Skeletal muscle tissue (tissue), 5 donors: ENCODE results near the gene FAM120B. TPM values are rescaled to one million over a fixed set of nuclear protein-coding genes. Genes with fewer than 3 reads are reported as not detected.

Source experiments
- H3K27ac ChIP-seq: one replicate; pipeline ENCODE4 v1.7.0; 2013; ENCODE audit warnings: mild to moderate bottlenecking, low read depth, low read length, inconsistent platforms
- H3K27me3 ChIP-seq, 3 donors: one replicate each; pipeline ENCODE4 v1.7.0; 2013; ENCODE audit warnings: low read length in 3 of 3; ENCODE audit not compliant: control insufficient read depth in 3 of 3, insufficient read depth in 3 of 3
- H3K36me3 ChIP-seq, 3 donors: one replicate each; pipeline ENCODE4 v1.7.0; 2013; ENCODE audit warnings: low read length in 3 of 3; ENCODE audit not compliant: control insufficient read depth in 3 of 3, insufficient read depth in 3 of 3
- H3K4me1 ChIP-seq, 3 donors: one replicate each; pipeline ENCODE4 v1.7.0; 2013; ENCODE audit warnings: low read length in 3 of 3, mild to moderate bottlenecking in 3 of 3; ENCODE audit not compliant: control insufficient read depth in 3 of 3, insufficient read depth in 3 of 3
- H3K4me3 ChIP-seq, 3 donors: one replicate each; pipeline ENCODE4 v1.7.0; 2013; ENCODE audit warnings: low read length in 3 of 3
- H3K9ac ChIP-seq, 3 donors: one replicate each; pipeline ENCODE4 v1.7.0; 2013; ENCODE audit warnings: low read length in 3 of 3, mild to moderate bottlenecking in 3 of 3, moderate library complexity in 2 of 3, low read depth in 1 of 3
- H3K9me3 ChIP-seq, 3 donors: one replicate each; pipeline ENCODE4 v1.7.0; 2013; ENCODE audit warnings: low read length in 3 of 3; ENCODE audit not compliant: control insufficient read depth in 3 of 3
- small RNA-seq: library from RNA; depleted of rRNA; stranded (forward); fragments of <200 nt; gene quantifications from one replicate; pipeline ENCODE3, GENCODE V24; 2014
- total RNA-seq: library from RNA; depleted of rRNA; stranded (reverse); fragments of >200 nt; gene quantifications from one replicate; pipeline ENCODE4 v1.2.3, GENCODE V29; 2014
- donor health status: Osteomylitis.

Gene FAM120B
- total RNA-seq, 1 donor from 2014 or later, result 33.9 TPM

DNA sequence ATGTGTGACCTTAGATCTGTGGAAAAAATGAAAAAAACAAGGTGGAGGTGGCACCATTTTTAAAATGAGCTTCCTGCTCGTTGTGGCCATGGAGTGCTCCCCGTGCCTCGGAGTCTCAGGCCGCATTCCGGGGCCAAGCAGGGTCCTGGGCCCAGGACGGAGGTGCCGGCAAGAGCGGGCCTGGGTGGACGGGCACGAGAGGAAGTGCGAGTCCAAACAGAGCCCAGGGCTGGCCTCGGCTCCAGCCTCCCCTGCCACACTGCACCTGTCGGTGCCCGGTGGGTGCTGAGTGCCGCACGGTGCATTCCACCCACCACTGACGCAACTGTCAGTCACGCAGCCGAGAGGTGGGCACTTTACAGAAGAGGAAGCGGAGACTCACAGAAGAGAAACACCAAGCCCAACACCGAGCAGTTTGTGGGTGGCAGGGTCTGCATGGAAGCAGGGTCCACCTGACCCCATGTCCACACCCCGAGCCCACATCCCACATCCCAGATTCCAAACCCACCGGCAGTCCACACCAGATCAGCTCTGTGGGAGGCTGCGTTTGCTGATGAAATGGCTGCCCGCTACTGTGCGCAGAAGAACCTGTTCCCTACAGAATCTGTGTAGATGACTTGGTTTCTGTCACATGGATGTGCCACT lies 148.9 kb downstream of the FAM120B start:
- H3K36me3 ChIP-seq, result no peaks in the 10 kb centered on the region
- H3K9me3 ChIP-seq, result no peaks in the 10 kb centered on the region
- no peak overlapping the region for H3K4me3 ChIP-seq
- peaks cover 0 to 3% (median 2%) of the 10 kb centered on the region in 3 donors for H3K4me1 ChIP-seq
- H3K27ac ChIP-seq, result no peak overlapping the region
- H3K27me3 ChIP-seq, result no peaks in the 10 kb centered on the region
- H3K9ac ChIP-seq, result no peak overlapping the region

GRCh38 chr6:170456334-170456733 lies 149.8 kb downstream of the FAM120B start:
- H3K4me3 ChIP-seq, result no peak overlapping the region
- H3K36me3 ChIP-seq, result no peaks in the 10 kb centered on the region
- peaks cover 0 to 3% (median 2%) of the 10 kb centered on the region in 3 donors for H3K4me1 ChIP-seq
- no peaks in the 10 kb centered on the region for H3K27me3 ChIP-seq
- no peak overlapping the region for H3K27ac ChIP-seq
- H3K9ac ChIP-seq, result no peak overlapping the region
- H3K9me3 ChIP-seq, result no peaks in the 10 kb centered on the region

Small RNAs within 50 kb of the gene (small RNA-seq; reads per million reads assigned to genes)
- gene MIR4644, result not detected

Other genes starting within 250 kb of the FAM120B start
- gene DLL1, start 15.7 kb upstream of the FAM120B start, total RNA-seq, result 13.6 TPM
- 244 TPM for gene PSMB1, start 246.5 kb downstream of the FAM120B start, total RNA-seq
- 11.0 TPM for gene TBP, start 247.6 kb downstream of the FAM120B start, total RNA-seq